ENCODE measurements around the gene PTPRJ. TPM values are rescaled to one million over a fixed set of nuclear protein-coding genes. Genes with fewer than 3 reads are reported as not detected.

PTPRJ gene
- total and polyA plus RNA-seq, 2 of the 13 experiments (the other 11 are each of a cell fraction or from before 2014, with no cell fraction given) = 1.0 to 1.2 TPM

DNA sequence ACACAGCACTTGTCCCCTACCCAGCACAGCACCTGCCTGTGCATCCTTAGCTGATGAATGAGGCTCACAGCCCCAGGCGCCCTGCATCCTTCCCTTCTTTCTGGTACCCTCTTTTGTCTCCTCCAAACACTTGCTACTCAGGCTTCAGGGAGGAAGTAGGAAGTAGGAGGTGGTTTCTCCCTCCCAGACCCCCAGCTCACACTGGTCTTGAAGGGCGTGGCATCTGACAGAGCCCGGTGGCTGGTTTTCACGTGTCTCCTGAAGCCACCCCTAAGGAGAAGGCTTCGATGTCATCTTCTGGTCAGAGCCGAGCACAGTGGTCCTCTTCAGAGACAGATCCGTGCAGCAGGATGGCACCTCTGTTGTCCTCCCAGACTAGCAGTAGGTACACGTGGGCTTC is 109.8 kb downstream of the PTPRJ start:
- no peak overlapping the region for H3K4me3 ChIP-seq (replicated peaks in 1 of 3; ENCODE audit: insufficient read depth in 1 of 3, low read depth in 2 of 3, low read length in 3 of 3)
- BruUV-seq (replicated peaks) = no TSS peak
- peaks cover 41% of the 10 kb centered on the region for H3K4me1 ChIP-seq (ENCODE audit: insufficient read depth, low read length)
- in situ Hi-C loops (cut with HindIII; ENCODE audit: extremely low pct_ligation_motif_present, low pct_unique_long_range_greater_than_20kb) (no loop called here), intact Hi-C loops (cut with micrococcal nuclease; ENCODE audit: unreplicated experiment) (no loop called here)
- FAIRE-seq (no peak), ATAC-seq (no peak), DNase-seq (ENCODE audit: low spot score) (no peak)
- CTCF ChIA-PET (ENCODE audit: low intra/inter-chr PET ratio, low total read pairs) = no interaction called here
- H3K9ac ChIP-seq (ENCODE audit: insufficient read depth, low read depth, low read length) = no peak overlapping the region
- no peaks in the 10 kb centered on the region for H3K36me3 ChIP-seq (replicated peaks in 1 of 2; ENCODE audit: control insufficient read depth in 1 of 2, insufficient read depth in 2 of 2, low read length in 2 of 2)
- no peaks in the 10 kb centered on the region for H3K27me3 ChIP-seq (ENCODE audit: control insufficient read depth in 1 of 2, insufficient read depth in 2 of 2, low read length in 2 of 2)
- H3K4me2 ChIP-seq (ENCODE audit: low read depth, low read length) = no peak overlapping the region
- H3K79me2 ChIP-seq (ENCODE audit: insufficient read depth, low read length) = no peaks in the 10 kb centered on the region
- TF ChIP-seq ZFP41 (CRISPR knock-in tag; IDR thresholded peaks at IDR 0.05; ENCODE audit: borderline replicate concordance) (no peak), SRSF4 (IDR thresholded peaks at IDR 0.05; ENCODE audit: low read depth, low read length, poor library complexity, severe bottlenecking) (no peak), TARDBP (CRISPR knock-in tag; IDR thresholded peaks at IDR 0.05) (no peak), SMAD9 (CRISPR knock-in tag; IDR thresholded peaks at IDR 0.05) (no peak), DPF2 (CRISPR knock-in tag; IDR thresholded peaks at IDR 0.05; ENCODE audit: borderline replicate concordance, low read depth) (no peak), RBFOX2 (IDR thresholded peaks at IDR 0.05; ENCODE audit: low read depth, low read length) (no peak), RARA (CRISPR knock-in tag; IDR thresholded peaks at IDR 0.05) (no peak), REXO4 (CRISPR knock-in tag; IDR thresholded peaks at IDR 0.05; ENCODE audit: borderline replicate concordance) (no peak), ZNF3 (CRISPR knock-in tag; IDR thresholded peaks at IDR 0.05) (no peak), ZSCAN21 (CRISPR knock-in tag; IDR thresholded peaks at IDR 0.05; ENCODE audit: borderline replicate concordance) (no peak), ZNF563 (CRISPR knock-in tag; IDR thresholded peaks at IDR 0.05) (no peak), HDAC2 (CRISPR knock-in tag; IDR thresholded peaks at IDR 0.05) (no peak), ADNP (CRISPR knock-in tag; IDR thresholded peaks at IDR 0.05) (no peak), ARID2 (CRISPR knock-in tag; IDR thresholded peaks at IDR 0.05; ENCODE audit: borderline replicate concordance) (no peak), IRX3 (CRISPR knock-in tag; IDR thresholded peaks at IDR 0.05; ENCODE audit: borderline replicate concordance, low read depth) (no peak)
- TF ChIP-seq, protein P1, sequence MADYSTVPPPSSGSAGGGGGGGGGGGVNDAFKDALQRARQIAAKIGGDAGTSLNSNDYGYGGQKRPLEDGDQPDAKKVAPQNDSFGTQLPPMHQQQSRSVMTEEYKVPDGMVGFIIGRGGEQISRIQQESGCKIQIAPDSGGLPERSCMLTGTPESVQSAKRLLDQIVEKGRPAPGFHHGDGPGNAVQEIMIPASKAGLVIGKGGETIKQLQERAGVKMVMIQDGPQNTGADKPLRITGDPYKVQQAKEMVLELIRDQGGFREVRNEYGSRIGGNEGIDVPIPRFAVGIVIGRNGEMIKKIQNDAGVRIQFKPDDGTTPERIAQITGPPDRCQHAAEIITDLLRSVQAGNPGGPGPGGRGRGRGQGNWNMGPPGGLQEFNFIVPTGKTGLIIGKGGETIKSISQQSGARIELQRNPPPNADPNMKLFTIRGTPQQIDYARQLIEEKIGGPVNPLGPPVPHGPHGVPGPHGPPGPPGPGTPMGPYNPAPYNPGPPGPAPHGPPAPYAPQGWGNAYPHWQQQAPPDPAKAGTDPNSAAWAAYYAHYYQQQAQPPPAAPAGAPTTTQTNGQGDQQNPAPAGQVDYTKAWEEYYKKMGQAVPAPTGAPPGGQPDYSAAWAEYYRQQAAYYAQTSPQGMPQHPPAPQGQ (CRISPR knock-in tag; IDR thresholded peaks at IDR 0.05; ENCODE audit: borderline replicate concordance) = no peak
- no peak overlapping the region for H2AFZ ChIP-seq (ENCODE audit: low read length)
- H3K9me3 ChIP-seq (ENCODE audit: low read length) = no peaks in the 10 kb centered on the region
- 85% methylated on average over 5 of the region's 8 CpGs for WGBS (ENCODE audit: low lambda C conversion rate)
- POLR2A ChIA-PET = no interaction called here
- no peak overlapping the region for H3K27ac ChIP-seq (ENCODE audit: extremely low read length, insufficient read depth, low read length)
- no peaks in the 10 kb centered on the region for H4K20me1 ChIP-seq (ENCODE audit: insufficient read depth, low read length)
